Heart left ventricle (tissue), 13 donors: Measurements from ENCODE around the gene TOMM5.

Experiments used
- CTCF ChIP-seq, 12 donors: fragments of 200-600 bp; sonication (generic) in 4 of 12; IDR thresholded peaks; one replicate each; pipeline versions ENCODE4 v1.5.0 to v1.8.0; 2018 to 2022; ENCODE audit warnings: antibody characterized with exemption in 12 of 12, mild to moderate bottlenecking in 5 of 12
- POLR2A ChIP-seq, 2 donors: fragments of 450-650 bp; IDR thresholded peaks; one replicate each; pipeline ENCODE4 v1.6.1; 2017; ENCODE audit warnings: antibody characterized with exemption in 2 of 2, mild to moderate bottlenecking in 2 of 2, moderate library complexity in 2 of 2
- donor health status: ischemic (EF 13 %, LVEDD 7.1; RV severe dilation, severe dysfunction).
- donor health status: DM: no; HTN: yes; CAD: no.
- donor health status: DM: no; HTN: no; CAD: no.
- donor health status: ischemic (EF 25% LVEDD 6.9; RV normal size, moderate dysfunction).
- donor health status: ischemic (EF 25% LVEDD 5.7; RV mildly dilated, moderate dysfunction).
- donor health status: ischemic (EF 35%, LVEDD 5.7; RV mildly dilated, moderate dysfunction).
- donor health status: nonischemic (EF 11% LVEDD 7.7; RV severe dilation, severe dysfunction).
- donor health status: DM: yes; HTN: yes; CAD: no.
- donor health status: PGD.
- donor health status: ischemic (EF 29% LVEDD 5.4; RV normal size, mild dysfunction).
- donor health status: nonischemic (EF 23%, LVEDD 6.1; RV moderate dilation, normal function).

- TF ChIP-seq POLR2A (IDR thresholded peaks at IDR 0.05) (no peak), CTCF (IDR thresholded peaks at IDR 0.05) (no peak)
Measured at GRCh38 chr9:37608250-37608649, 15.9 kb upstream of the TOMM5 start.
